GM12864 (cell line): Measurements from ENCODE around the gene NCKAP5.

ENCODE experiments used
- DNase-seq: peaks from one replicate; pipeline ENCODE4 v3.0.0-alpha.2; 2011; ENCODE audit warnings: low read depth
- H3K4me3 ChIP-seq: 2 replicates; pipeline ENCODE4 v1.5.1; 2011; ENCODE audit warnings: mild to moderate bottlenecking, low read depth, low read length, control low read depth
- CTCF ChIP-seq: IDR thresholded peaks from 2 replicates; pipeline ENCODE4 v1.5.1; 2011; ENCODE audit warnings: low read depth, mild to moderate bottlenecking, moderate library complexity, low read length, control low read depth, inconsistent platforms; ENCODE audit errors: missing control alignments

Gene NCKAP5

GRCh38 chr2:133045787-133046186 lies 522.5 kb downstream of the NCKAP5 start:
- no peak for DNase-seq
- TF ChIP-seq CTCF: no peak
- H3K4me3 ChIP-seq: no peak overlapping the region

GRCh38 chr2:133044556-133044955 lies 523.7 kb downstream of the NCKAP5 start:
- no peak overlapping the region for H3K4me3 ChIP-seq
- no peak for TF ChIP-seq CTCF
- no peak for DNase-seq

- no peak for TF ChIP-seq CTCF
- H3K4me3 ChIP-seq: no peak overlapping the region
- DNase-seq: no peak
Measured at GRCh38 chr2:133040170-133040569, 528.1 kb downstream of the NCKAP5 start.

GRCh38 chr2:133039531-133039930 lies 528.7 kb downstream of the NCKAP5 start:
- no peak overlapping the region for H3K4me3 ChIP-seq
- TF ChIP-seq CTCF: no peak
- DNase-seq: no peak

- no peak for DNase-seq
- TF ChIP-seq CTCF: no peak
- no peak overlapping the region for H3K4me3 ChIP-seq
Measured at GRCh38 chr2:133026536-133027177, 541.6 kb downstream of the NCKAP5 start.

GRCh38 chr2:133025004-133025403 lies 543.3 kb downstream of the NCKAP5 start:
- TF ChIP-seq CTCF: no peak
- H3K4me3 ChIP-seq: no peak overlapping the region
- no peak for DNase-seq

GRCh38 chr2:133012847-133013734 lies 555.2 kb downstream of the NCKAP5 start:
- no peak for DNase-seq
- TF ChIP-seq CTCF: no peak

More at GRCh38 chr2:133012847-133013734, 555.2 kb downstream of the NCKAP5 start:
- H3K4me3 ChIP-seq: no peak overlapping the region
